Measurements from ENCODE around the gene MAPK4.

DNA sequence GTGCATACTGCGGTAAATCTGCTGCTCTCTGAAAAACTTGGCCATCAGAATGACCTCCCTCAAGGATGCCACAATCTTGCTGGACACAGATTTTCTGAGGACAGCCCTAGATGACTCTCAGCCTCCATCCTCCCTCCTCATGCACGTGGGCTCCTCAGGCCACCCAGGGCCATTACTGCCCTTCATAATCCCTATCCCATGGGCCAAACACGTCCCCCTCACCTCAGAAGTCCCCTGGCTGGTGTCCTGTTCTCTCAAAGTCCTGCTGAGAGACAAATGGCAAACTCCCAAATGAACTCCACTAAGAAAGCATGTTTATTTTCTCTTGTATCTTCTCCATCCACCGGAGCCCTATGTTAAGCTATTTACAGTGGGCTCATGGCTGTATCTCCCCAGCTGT lies 134.3 kb downstream of the MAPK4 start:
- TF ChIP-seq, protein P1, sequence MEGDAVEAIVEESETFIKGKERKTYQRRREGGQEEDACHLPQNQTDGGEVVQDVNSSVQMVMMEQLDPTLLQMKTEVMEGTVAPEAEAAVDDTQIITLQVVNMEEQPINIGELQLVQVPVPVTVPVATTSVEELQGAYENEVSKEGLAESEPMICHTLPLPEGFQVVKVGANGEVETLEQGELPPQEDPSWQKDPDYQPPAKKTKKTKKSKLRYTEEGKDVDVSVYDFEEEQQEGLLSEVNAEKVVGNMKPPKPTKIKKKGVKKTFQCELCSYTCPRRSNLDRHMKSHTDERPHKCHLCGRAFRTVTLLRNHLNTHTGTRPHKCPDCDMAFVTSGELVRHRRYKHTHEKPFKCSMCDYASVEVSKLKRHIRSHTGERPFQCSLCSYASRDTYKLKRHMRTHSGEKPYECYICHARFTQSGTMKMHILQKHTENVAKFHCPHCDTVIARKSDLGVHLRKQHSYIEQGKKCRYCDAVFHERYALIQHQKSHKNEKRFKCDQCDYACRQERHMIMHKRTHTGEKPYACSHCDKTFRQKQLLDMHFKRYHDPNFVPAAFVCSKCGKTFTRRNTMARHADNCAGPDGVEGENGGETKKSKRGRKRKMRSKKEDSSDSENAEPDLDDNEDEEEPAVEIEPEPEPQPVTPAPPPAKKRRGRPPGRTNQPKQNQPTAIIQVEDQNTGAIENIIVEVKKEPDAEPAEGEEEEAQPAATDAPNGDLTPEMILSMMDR (IDR thresholded peaks at IDR 0.05) = no peak
- no peak for TF ChIP-seq POLR2A (IDR thresholded peaks at IDR 0.05)
- no peak for TF ChIP-seq POLR2AphosphoS5 (IDR thresholded peaks at IDR 0.05)

Measured in breast epithelium (tissue), 3 donors.